GM12891 (cell line): ENCODE results near the gene SMYD1.
A peak's percentile ranks its signal among the peaks of the same experiment; 100 is the strongest.

Experiments used
- DNase-seq: peaks from one replicate; pipeline ENCODE4 v3.0.0; 2011; ENCODE audit warnings: low spot score; ENCODE audit not compliant: insufficient read length
- FAIRE-seq: peaks from 2 replicates; lab custom pipeline; 2011; peaks lifted over from hg19 to GRCh38; lab: Jason Lieb, UNC
- PAX5 ChIP-seq: IDR thresholded peaks from 2 replicates; pipeline ENCODE4 v1.6.1; 2011; ENCODE audit warnings: low read length, moderate library complexity, mild to moderate bottlenecking; ENCODE audit not compliant: insufficient read depth, severe bottlenecking
- POLR2A ChIP-seq: IDR thresholded peaks from 2 replicates; pipeline ENCODE4 v1.6.1; 2011; ENCODE audit warnings: low read depth, low read length, control low read depth
- POLR2AphosphoS5 ChIP-seq: IDR thresholded peaks from 2 replicates; pipeline ENCODE4 v1.6.1; 2011; ENCODE audit warnings: low read depth, low read length, control low read depth
- POU2F2 ChIP-seq: IDR thresholded peaks from 2 replicates; pipeline ENCODE4 v1.6.1; 2011; ENCODE audit warnings: low read depth, mild to moderate bottlenecking, control low read depth, low read length, moderate library complexity
- SPI1 ChIP-seq: IDR thresholded peaks from 2 replicates; pipeline ENCODE4 v1.6.1; 2011; ENCODE audit warnings: low read depth, low read length, control low read depth
- TAF1 ChIP-seq: IDR thresholded peaks from 2 replicates; pipeline ENCODE4 v1.6.1; 2011; ENCODE audit warnings: low read depth, low read length, control low read depth

SMYD1 gene

DNA sequence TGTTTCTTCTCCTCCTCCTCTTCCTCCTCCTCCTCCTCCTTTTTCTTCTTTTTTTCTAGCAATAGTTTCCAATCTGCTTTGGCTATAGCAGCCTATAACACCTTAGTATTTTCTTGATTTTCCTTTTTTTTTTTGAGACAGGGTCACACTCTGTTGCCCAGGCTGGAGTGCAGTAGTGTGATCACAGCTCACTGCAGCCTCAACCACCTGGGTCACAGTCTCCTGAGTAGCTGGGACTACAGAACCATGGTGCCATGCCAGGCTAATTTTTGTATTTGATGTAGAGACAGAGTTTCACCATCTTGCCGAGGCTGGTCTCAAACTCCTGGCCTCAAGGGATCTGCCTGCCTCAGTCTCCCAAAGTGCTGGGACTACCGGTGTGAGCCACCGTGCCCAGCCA is 91.9 kb downstream of the SMYD1 start:
- DNase-seq (no peak), FAIRE-seq (no peak)
- TF ChIP-seq POU2F2 (no peak), TAF1 (no peak), POLR2A (no peak)

DNA sequence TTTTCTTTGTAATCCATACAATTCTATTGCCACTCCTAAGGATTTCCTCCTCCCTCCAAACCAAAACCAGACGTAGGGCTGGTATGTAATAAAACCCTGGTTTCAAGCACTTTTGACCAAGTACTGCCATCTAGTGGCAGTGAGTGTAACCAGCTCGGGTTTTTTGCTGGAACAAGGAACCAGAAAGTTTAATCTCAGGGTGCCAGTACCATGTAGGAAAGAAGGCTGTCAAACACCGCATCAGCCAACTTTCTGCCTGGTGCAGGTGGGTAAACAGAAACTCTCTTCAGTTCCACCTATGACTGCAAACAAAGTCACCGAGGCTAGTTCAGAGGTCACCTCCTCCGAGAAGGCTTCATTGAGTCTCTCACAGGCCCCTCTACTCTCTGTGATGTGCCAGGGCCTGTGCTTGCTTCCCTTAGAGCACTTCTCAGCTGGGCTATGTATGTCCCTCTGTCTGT is 92.4 kb downstream of the SMYD1 start:
- TF ChIP-seq POU2F2 (no peak), SPI1 (no peak), TAF1 (no peak), PAX5 (no peak), POLR2A (no peak), POLR2AphosphoS5 (no peak)
- FAIRE-seq = peak; percentile 80
- DNase-seq = peak; percentile 24

DNA sequence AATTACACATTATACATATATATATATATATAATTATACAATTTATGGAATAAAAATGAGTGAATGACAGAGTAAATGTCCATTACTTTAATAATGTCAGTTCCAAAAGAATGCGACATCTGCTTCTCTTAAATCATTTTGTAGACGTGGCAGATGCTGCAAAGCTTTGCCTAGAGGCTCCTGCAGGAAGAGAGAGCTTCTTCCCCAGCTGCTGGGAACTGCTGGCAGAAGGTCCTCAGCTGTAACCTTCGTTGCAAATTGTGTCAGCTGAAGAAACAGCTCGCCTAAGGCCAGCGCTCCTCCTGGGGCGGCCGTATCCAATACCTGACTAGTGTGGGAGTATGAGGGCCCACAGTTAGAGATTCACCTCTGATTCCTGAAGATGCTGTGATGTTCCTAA is 92.9 kb downstream of the SMYD1 start:
- no peak for FAIRE-seq
- TF ChIP-seq SPI1 (no peak), TAF1 (no peak), POLR2A (no peak), PAX5 (no peak), POLR2AphosphoS5 (no peak), POU2F2 (no peak)

DNA sequence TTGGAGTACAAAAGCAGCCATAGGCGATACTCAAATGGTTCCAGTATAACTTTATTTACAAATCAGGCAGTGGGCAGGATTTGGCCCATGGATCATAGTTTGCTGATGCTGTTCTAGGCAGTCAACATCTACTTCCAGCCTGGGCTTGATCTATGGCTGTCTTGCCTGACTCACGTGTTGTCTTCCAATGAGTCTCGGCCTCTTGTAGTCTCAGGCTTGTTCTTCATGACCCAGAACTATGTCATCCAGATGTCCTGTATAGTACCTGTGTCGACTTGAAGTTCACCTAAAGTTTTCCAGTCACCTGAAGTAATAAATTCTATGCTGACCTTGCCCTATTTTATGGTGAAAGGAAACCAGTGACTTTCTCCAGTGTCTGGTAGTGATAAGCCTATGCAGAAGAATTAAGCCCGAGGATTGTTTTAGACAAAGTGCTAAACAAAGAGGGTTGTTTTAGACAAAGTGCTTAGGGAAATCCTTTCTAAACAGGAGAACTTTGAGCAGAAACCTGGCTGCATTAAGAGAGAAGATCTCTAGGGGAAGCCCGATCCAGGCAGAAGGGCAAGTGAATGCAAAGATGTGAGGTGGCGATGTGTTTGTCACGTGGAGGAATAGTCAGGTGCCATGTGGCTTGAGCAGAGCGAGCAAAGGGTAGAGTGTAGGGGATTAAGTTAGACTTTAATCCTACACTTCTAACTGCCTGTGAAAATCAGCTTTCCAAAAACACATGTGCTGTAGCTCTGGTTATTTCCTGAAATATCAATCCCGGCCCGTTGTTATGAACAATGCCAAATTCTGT is 94.0 kb downstream of the SMYD1 start:
- FAIRE-seq (no peak), DNase-seq (no peak)
- TF ChIP-seq TAF1 = no peak
- TF ChIP-seq SPI1 = no peak
- no peak for TF ChIP-seq POU2F2
- no peak for TF ChIP-seq POLR2A
- TF ChIP-seq PAX5 = no peak
- TF ChIP-seq POLR2AphosphoS5 = no peak

More for the DNA sequence above, 92.9 kb downstream of the SMYD1 start:
- no peak for DNase-seq
